GM18858 (cell line): ENCODE data around the gene BICC1.

ENCODE experiments used
- ATAC-seq: cut with Tn5 transposase; IDR thresholded peaks from one replicate; pipeline ENCODE4 v1.9.1; 2021; ENCODE audit not compliant: unreplicated experiment

BICC1 gene

DNA sequence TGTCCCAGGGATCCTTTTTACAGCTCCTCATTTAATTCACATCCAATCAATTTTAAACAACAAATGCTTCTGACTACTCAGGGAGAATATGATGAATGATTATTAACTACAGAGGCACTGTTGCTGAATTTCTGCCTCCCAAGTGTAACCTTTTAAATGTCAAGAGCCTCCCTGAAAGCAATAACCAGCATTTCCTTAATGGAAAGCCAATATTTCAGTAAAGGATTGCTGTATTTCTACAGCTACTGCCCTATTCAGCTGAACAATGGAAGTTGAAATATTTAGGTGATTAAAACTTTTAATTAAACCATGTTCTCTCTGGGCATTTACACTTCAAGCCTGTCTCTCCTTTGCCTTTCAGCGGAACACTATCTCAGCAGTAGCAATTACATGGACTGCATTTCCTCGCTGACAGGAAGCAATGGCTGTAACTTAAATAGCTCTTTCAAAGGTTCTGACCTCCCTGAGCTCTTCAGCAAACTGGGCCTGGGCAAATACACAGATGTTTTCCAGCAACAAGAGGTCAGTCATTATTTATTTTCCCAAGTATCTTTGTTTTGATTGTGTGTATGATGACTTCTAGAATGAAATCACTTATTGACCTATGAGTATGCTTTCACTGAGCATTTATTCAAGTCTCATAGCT is 304.7 kb downstream of the BICC1 start:
- no peak for ATAC-seq

DNA sequence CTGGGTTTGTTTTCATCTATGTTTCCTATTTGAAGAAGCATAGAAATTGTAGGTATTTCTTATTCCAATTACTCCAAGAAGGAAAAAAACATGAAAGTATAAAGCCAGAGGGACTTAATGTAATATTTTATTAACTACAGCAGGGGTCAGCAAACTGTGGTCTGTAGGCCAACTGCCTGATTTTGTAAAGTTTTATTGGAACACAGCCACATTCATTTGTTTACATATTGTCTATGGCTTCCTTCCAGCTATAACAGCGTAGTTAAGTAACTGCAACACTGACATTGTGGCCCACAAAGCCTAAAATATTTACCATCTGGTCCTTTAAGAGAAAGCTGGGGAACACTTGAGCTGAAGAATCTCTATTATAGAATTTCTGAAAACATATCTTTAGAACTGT is 306.2 kb downstream of the BICC1 start:
- no peak for ATAC-seq

DNA sequence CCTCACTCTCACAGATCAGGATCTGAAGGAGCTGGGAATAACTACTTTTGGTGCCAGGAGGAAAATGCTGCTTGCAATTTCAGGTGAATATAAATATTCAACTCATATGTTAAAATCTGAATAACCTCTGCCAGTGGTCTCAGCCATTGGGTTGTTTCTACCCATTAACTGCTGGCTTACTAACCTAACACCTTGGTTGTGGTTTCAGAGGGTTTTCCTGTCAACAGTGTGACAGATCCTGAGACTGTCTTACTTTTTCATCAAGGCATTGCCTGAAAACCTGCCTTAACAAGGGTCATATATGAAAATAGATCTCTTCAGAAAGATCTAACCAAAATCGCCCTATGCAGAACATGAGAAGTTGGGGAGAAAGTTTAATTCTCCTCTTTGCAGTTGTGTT is 307.7 kb downstream of the BICC1 start:
- ATAC-seq: no peak

DNA sequence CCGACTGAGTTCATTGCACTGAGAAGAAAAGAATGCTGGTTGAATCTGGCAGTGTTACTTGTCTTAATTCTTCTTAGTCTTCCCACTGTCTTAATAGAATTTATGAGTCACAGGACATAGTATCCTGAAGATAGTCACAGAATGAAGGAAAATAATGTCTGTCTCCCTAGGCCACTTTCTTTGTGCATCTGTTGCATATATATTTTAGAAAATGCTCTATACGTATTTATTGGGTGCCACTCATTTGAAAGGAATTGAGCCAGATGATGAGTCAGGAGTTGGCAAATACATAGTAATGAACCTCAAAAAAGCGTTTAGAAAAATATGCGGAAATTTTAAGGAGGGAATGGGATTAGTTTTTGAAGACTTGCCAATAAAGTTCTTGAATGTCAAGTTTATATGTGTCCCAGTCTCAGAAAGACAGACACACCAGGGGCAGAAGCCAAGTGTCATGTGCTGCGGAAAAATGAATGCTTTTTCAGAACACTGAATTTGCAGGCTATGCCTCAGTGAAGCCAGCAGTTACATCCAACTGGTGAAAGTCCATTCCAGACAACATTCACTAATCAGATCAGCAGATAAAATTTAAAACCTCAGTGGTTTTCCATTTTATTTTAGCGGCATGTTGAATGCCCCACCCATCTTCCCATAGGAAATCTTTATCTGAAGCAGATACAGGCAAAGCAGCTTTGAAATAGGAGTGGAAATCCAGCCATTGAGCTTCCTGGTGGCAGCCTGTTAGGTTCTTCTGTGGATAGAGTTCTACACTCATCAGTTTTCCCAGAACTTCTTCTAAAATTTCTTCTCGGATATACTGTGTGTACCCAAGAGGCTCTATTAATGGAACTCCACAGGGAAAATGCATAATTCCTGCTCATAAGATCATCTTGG is 308.4 kb downstream of the BICC1 start:
- ATAC-seq: no peak

DNA sequence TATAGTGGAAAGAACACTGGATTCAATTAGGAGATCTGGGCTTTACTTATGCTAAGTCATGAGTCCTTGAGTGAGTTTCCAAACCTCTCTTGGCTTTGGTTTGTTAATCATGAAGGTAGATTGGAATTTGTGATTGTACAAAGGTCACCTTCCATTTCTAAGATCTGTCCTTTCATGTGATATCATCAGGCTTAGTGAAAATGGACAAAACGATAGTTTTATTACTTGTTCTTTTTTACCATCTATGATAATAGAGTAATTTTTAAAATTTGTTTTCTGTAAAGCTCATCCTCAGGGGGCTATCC is 309.0 kb downstream of the BICC1 start:
- no peak for ATAC-seq

GRCh38 chr10:58823983-58824382 is 311.3 kb downstream of the BICC1 start:
- ATAC-seq: no peak

GRCh38 chr10:58824396-58824795 is 311.7 kb downstream of the BICC1 start:
- no peak for ATAC-seq

DNA sequence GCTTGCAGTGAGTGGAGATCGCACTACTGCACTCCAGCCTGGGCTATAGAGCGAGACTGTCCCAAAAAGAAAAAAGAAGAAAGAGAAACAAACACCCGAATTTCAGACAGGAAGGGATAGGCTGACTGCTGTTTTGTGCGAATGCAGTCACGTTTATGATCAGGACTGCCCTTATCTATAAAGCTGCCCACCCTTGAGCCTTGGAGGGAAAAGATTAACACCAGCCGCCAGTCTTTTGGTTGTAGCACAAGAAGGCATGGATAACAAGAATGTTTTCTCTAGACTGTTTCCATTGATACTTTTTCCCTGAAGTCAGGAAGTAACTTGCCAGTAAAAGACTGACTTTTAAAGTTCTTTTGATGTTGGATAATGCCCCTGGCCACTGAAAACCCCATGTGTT is 314.0 kb downstream of the BICC1 start:
- ATAC-seq: no peak

DNA sequence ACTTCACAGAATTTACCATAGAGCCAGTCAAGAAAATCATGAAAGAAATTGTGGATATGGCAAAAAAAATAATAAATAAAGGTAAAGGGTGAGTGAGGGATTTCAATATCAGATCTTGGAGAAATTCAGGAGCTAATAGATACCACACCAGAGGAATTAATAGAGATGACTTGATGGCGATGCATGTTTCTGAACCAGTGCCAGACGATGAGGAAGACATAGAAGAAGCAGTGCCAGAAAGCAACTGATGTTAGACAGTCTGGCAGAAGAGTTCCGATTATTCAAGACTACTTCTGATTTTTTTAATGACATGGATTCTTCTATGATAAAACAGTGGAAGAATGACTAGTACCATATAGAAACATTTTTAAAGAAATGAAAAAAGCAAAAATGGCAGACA is 314.7 kb downstream of the BICC1 start:
- no peak for ATAC-seq

GRCh38 chr10:58829839-58830238 is 317.2 kb downstream of the BICC1 start:
- no peak for ATAC-seq

DNA sequence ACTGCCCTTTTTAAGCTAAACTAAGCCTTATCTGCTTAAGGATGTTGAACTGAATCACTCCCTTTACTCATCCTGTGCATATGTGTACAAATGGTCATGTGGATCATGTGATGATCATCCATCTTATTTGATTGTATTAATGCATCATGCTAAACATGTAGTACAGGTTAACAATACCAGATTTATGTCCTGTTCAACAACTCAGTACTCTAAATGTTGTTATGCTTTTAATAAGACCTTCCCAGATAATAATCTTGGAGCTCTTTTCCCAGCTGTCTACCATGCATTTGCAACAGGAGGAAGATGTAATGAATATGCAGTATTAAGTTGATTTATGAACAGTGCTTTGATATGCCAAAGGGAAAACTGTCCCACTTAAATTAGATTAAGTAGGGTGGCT is 318.0 kb downstream of the BICC1 start:
- no peak for ATAC-seq

DNA sequence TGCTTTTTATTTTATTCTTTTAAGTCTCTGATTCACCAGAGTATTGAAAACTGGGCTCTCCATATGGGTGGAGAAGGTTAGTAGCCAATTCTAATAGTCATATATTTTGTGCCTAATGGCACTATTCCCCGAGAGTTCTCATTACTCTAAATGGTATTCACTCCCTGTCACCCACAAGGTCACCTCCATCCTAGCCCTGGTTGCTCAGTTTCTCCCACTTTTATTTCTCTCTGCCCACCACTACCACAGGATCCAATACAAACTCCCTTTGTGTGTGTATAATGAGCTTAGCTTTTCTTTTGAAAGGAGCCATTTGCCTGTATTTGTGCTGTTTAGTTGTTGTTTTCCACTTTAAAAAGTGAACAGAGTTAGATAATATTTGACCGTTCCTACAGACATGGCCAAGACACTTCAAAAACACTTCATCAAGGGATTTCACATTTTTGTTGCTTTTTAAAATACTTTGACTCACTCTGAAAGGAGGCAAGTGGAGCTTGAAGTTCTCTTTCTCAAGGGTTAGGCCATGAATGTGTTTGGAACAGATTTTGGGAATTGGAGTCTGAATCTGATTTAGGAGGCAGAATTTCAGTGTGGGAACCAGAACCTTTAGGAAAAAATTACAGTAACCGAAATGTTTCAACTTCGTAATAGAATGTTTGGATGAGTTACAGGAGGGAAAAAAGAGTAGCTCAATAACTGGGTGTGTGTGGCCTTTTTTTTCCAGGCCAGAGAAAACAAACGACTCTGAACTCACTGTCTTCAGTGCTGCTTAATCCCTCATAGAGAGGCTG is 321.3 kb downstream of the BICC1 start:
- no peak for ATAC-seq

DNA sequence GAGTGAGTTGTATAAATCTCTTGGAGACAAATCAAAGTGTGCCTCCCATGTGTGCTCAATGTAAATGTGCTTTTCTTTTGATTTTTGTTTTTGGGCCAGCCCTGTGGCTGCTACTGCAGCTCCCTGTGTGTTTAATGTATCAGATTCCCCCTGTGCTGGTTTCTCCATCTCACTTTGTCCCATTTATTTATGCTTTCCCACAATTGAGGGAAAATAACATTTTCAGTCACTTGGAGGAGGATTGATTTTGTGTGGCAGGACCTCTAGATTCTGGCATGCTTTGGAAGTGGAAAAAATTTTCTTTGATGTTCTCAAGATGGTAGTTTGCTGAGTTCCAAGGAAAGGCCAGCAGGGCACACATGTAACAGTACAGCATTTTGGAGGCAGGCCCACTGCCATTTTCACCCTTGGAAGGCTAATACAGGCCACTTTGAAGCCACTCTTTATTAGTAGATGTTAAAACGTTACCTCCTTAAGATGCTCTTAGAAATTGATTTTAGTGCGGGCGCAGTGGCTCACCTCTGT is 323.6 kb downstream of the BICC1 start:
- ATAC-seq: no peak

DNA sequence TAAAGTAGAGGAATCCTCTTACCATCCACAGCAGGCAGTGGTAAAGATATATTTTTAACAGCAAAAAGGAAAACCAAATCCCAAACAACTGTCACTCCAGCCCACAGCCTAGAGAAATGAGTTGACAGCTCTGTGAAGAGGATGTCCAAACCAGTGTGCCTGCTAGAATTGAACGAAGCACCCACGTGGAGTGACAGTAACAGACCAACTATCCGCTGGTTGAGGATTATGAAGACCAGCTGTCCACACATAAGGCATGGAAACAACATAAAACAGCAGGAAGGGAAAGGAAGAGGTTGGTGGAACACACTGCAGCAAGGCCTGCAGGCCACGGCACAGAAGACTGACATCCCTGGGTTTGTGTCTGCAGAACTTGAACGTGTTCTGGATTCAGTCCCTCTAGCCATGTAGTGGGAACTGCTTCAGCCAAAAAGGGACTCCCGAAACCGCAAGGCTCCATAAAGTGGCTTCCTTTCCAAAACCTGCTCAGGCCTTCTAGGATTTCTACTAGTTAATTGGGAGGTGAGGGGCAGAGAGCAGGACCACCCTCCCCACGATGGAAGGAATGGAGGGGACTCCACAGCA is 324.4 kb downstream of the BICC1 start:
- no peak for ATAC-seq

DNA sequence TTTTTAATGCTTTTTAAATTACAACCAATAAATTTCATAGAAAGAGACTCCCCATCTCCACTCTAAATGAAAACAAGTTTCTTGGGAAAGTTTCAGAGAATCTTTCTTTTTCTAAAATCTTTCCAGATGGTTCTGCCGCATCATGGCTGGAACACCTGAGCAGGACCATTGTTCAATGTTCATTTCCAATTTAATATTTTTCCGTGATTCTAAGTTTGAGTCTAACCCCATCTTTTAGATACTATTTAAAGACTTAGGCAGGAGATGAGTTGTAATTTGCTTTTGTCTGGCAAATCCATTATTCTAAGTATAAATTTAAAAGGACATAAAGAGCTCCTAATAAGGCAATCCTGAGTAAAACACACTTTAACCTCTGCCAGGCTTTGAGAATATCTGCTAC is 325.2 kb downstream of the BICC1 start:
- ATAC-seq: no peak

DNA sequence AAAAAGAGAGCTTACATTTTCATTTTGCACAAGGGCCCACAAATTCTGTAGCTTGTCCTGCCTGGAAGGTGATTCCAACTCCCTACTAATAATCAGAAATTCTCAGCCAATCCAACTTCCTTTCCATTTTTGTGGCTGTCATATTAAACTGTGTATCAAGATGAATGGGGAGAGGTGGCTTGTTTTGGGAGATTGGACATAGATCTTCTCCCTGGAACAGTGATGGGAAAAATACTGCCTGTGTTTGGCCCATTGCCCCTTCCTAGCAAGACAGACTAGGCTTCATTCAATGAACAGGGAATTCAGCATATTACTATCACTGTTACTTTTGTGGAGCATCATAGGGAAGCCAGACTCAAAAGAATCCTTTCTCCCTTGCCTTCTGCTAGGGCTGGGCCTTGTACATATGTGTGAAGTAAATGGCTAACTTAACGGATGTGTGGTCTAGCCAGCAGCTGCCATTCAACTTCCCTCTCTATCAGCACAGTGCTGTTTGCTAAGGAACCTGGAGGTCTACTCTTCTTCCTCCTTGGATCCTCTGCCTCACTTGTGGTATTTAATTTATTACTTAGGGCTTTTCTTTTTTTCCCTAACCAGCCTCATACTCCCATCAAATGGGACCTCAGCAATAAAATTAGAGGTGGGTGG is 326.0 kb downstream of the BICC1 start:
- no peak for ATAC-seq

- no peak for ATAC-seq
Observed at GRCh38 chr10:58839771-58840170, 327.1 kb downstream of the BICC1 start.

GRCh38 chr10:58840840-58841435 is 328.3 kb downstream of the BICC1 start:
- ATAC-seq: no peak

- ATAC-seq: no peak
Observed at GRCh38 chr10:58842860-58843376, 330.2 kb downstream of the BICC1 start.

- ATAC-seq: no peak
Observed at GRCh38 chr10:58843760-58844159, 331.1 kb downstream of the BICC1 start.
